ENCODE data around the gene OR2A7. TPM values are rescaled to one million over a fixed set of nuclear protein-coding genes. Genes with fewer than 3 reads are reported as not detected.
"Not testable (repeated sequence)": the region's sequence is repeated elsewhere in the genome, so short reads cannot be mapped to it uniquely, and the experiment has no call there.

OR2A7 gene
- total and polyA plus RNA-seq, 2 experiments from 2014 or later, result 1.6 to 3.2 TPM

GRCh38 chr7:144282490-144282889, 17.9 kb upstream of the OR2A7 start:
- H3K79me2 ChIP-seq (replicated peaks; ENCODE audit: insufficient read depth); H4K20me1 ChIP-seq (replicated peaks; ENCODE audit: insufficient read depth); ATAC-seq; H2AFZ ChIP-seq; H3K27ac Mint-ChIP-seq; H3F3A ChIP-seq (replicated peaks; ENCODE audit: low read depth); H3K4me1 Mint-ChIP-seq; H3K9me3 Mint-ChIP-seq; H3K4me2 ChIP-seq; H3K27me3 ChIP-seq (ENCODE audit: insufficient read depth); H3K4me3 Mint-ChIP-seq; H3K36me3 ChIP-seq (ENCODE audit: insufficient read depth); H3K27ac ChIP-seq (ENCODE audit: low read depth); H3K27me3 Mint-ChIP-seq (ENCODE audit: insufficient read depth, low read depth, poor library complexity); H3K4me1 ChIP-seq (ENCODE audit: insufficient read depth); DNase-seq (ENCODE audit: low spot score); H3K4me3 ChIP-seq; H3K36me3 Mint-ChIP-seq (ENCODE audit: low read depth); H3K9me2 ChIP-seq (ENCODE audit: insufficient read depth): not testable (repeated sequence)

- not testable (repeated sequence) for H3K4me3 ChIP-seq; H3K4me3 Mint-ChIP-seq; H3K36me3 ChIP-seq (ENCODE audit: insufficient read depth); H3K36me3 Mint-ChIP-seq (ENCODE audit: low read depth); H3K27ac ChIP-seq (ENCODE audit: low read depth); H3K9me3 Mint-ChIP-seq; H3K4me1 Mint-ChIP-seq; H2AFZ ChIP-seq; H3K4me1 ChIP-seq (ENCODE audit: insufficient read depth); H3K79me2 ChIP-seq (replicated peaks; ENCODE audit: insufficient read depth); H3K27me3 Mint-ChIP-seq (ENCODE audit: insufficient read depth, low read depth, poor library complexity); DNase-seq (ENCODE audit: low spot score); H3K27ac Mint-ChIP-seq; H3K4me2 ChIP-seq; H3F3A ChIP-seq (replicated peaks; ENCODE audit: low read depth); H4K20me1 ChIP-seq (replicated peaks; ENCODE audit: insufficient read depth); H3K9me2 ChIP-seq (ENCODE audit: insufficient read depth); H3K27me3 ChIP-seq (ENCODE audit: insufficient read depth)
- peak; percentile 41 for ATAC-seq
These were observed 17.4 kb upstream of the OR2A7 start for GRCh38 chr7:144281981-144282380.

- H3K4me1 ChIP-seq (ENCODE audit: insufficient read depth); DNase-seq (ENCODE audit: low spot score); H3K36me3 ChIP-seq (ENCODE audit: insufficient read depth); H3K27me3 Mint-ChIP-seq (ENCODE audit: insufficient read depth, low read depth, poor library complexity); H3K4me3 Mint-ChIP-seq; H4K20me1 ChIP-seq (replicated peaks; ENCODE audit: insufficient read depth); H3K4me2 ChIP-seq; H3K79me2 ChIP-seq (replicated peaks; ENCODE audit: insufficient read depth); H3K9me3 Mint-ChIP-seq; H2AFZ ChIP-seq; H3K27ac ChIP-seq (ENCODE audit: low read depth); H3K27me3 ChIP-seq (ENCODE audit: insufficient read depth); H3K27ac Mint-ChIP-seq; H3F3A ChIP-seq (replicated peaks; ENCODE audit: low read depth); H3K4me3 ChIP-seq; H3K9me2 ChIP-seq (ENCODE audit: insufficient read depth); H3K4me1 Mint-ChIP-seq: not testable (repeated sequence)
- peak; percentile 59 for ATAC-seq
- H3K36me3 Mint-ChIP-seq (ENCODE audit: low read depth), result peaks cover 14% of the 10 kb centered on the region
These were observed 15.4 kb upstream of the OR2A7 start for GRCh38 chr7:144280010-144280409.

- not testable (repeated sequence) for H3K4me1 Mint-ChIP-seq
These were observed 10.7 kb upstream of the OR2A7 start for GRCh38 chr7:144275281-144275680.

GRCh38 chr7:144269188-144269587, 4.6 kb upstream of the OR2A7 start, which contains the start of gene CTAGE8:
CTAGE8 (minus strand) TSS chr7:144269288; CDS start chr7:144269250, 38 bp downstream.
- not testable (repeated sequence) for H4K20me1 ChIP-seq (replicated peaks; ENCODE audit: insufficient read depth); H3K4me3 ChIP-seq; H3F3A ChIP-seq (replicated peaks; ENCODE audit: low read depth); H3K27ac ChIP-seq (ENCODE audit: low read depth); H3K27me3 Mint-ChIP-seq (ENCODE audit: insufficient read depth, low read depth, poor library complexity); H3K4me2 ChIP-seq; H3K4me3 Mint-ChIP-seq; H3K27ac Mint-ChIP-seq; H2AFZ ChIP-seq; ATAC-seq; H3K9me3 Mint-ChIP-seq; H3K4me1 Mint-ChIP-seq; H3K79me2 ChIP-seq (replicated peaks; ENCODE audit: insufficient read depth); H3K36me3 Mint-ChIP-seq (ENCODE audit: low read depth); H3K27me3 ChIP-seq (ENCODE audit: insufficient read depth); H3K9me2 ChIP-seq (ENCODE audit: insufficient read depth); H3K36me3 ChIP-seq (ENCODE audit: insufficient read depth); H3K4me1 ChIP-seq (ENCODE audit: insufficient read depth); DNase-seq (ENCODE audit: low spot score)

More at GRCh38 chr7:144275281-144275680, 10.7 kb upstream of the OR2A7 start:
- not testable (repeated sequence) for H3K36me3 ChIP-seq (ENCODE audit: insufficient read depth); H3K9me3 Mint-ChIP-seq; H2AFZ ChIP-seq; H3K4me1 ChIP-seq (ENCODE audit: insufficient read depth); H3F3A ChIP-seq (replicated peaks; ENCODE audit: low read depth); H3K79me2 ChIP-seq (replicated peaks; ENCODE audit: insufficient read depth); H3K27me3 ChIP-seq (ENCODE audit: insufficient read depth); H3K27me3 Mint-ChIP-seq (ENCODE audit: insufficient read depth, low read depth, poor library complexity); H4K20me1 ChIP-seq (replicated peaks; ENCODE audit: insufficient read depth); H3K4me2 ChIP-seq; H3K27ac ChIP-seq (ENCODE audit: low read depth); H3K4me3 Mint-ChIP-seq; H3K27ac Mint-ChIP-seq; ATAC-seq; H3K9me2 ChIP-seq (ENCODE audit: insufficient read depth); H3K4me3 ChIP-seq; DNase-seq (ENCODE audit: low spot score)
- H3K36me3 Mint-ChIP-seq (ENCODE audit: low read depth), result peaks cover 22% of the 10 kb centered on the region

GRCh38 chr7:144262128-144262527, 2.5 kb downstream of the OR2A7 start:
- not testable (repeated sequence) for H3K4me1 ChIP-seq (ENCODE audit: insufficient read depth); H3K36me3 ChIP-seq (ENCODE audit: insufficient read depth); H3K4me3 ChIP-seq; H3K4me2 ChIP-seq; DNase-seq (ENCODE audit: low spot score); H3K27me3 ChIP-seq (ENCODE audit: insufficient read depth); H3K4me3 Mint-ChIP-seq; H3K9me3 Mint-ChIP-seq; H3K79me2 ChIP-seq (replicated peaks; ENCODE audit: insufficient read depth); H3K27me3 Mint-ChIP-seq (ENCODE audit: insufficient read depth, low read depth, poor library complexity); ATAC-seq; H2AFZ ChIP-seq; H3K36me3 Mint-ChIP-seq (ENCODE audit: low read depth); H3K9me2 ChIP-seq (ENCODE audit: insufficient read depth); H3K27ac Mint-ChIP-seq; H3K27ac ChIP-seq (ENCODE audit: low read depth); H3K4me1 Mint-ChIP-seq; H3F3A ChIP-seq (replicated peaks; ENCODE audit: low read depth); H4K20me1 ChIP-seq (replicated peaks; ENCODE audit: insufficient read depth)

GRCh38 chr7:144259067-144259466, 5.5 kb downstream of the OR2A7 start:
- H3K36me3 ChIP-seq (ENCODE audit: insufficient read depth); H3K9me3 Mint-ChIP-seq; H3K4me3 ChIP-seq; DNase-seq (ENCODE audit: low spot score); H3K27me3 ChIP-seq (ENCODE audit: insufficient read depth); H2AFZ ChIP-seq; H4K20me1 ChIP-seq (replicated peaks; ENCODE audit: insufficient read depth); H3K27ac ChIP-seq (ENCODE audit: low read depth); H3K79me2 ChIP-seq (replicated peaks; ENCODE audit: insufficient read depth); H3K36me3 Mint-ChIP-seq (ENCODE audit: low read depth); H3K9me2 ChIP-seq (ENCODE audit: insufficient read depth); ATAC-seq; H3K27me3 Mint-ChIP-seq (ENCODE audit: insufficient read depth, low read depth, poor library complexity); H3K27ac Mint-ChIP-seq; H3K4me2 ChIP-seq; H3F3A ChIP-seq (replicated peaks; ENCODE audit: low read depth); H3K4me3 Mint-ChIP-seq: not testable (repeated sequence)
- peaks cover 13% of the 10 kb centered on the region; the same call in 2 of the 3 replicates for H3K4me1 Mint-ChIP-seq
- H3K4me1 ChIP-seq (ENCODE audit: insufficient read depth), result peaks cover 10% of the 10 kb centered on the region; the same call in 1 of the 2 replicates

All from GM23338 (cell line).